Ishikawa (cell line): ENCODE data around the gene RPS21.

ENCODE experiments used
- CEBPB ChIP-seq: IDR thresholded peaks from 2 replicates; pipeline ENCODE4 v1.6.1; 2012
- CREB1 ChIP-seq: IDR thresholded peaks from 2 replicates; pipeline ENCODE4 v1.6.1; 2012; ENCODE audit warnings: low read depth
- EGR1 ChIP-seq: IDR thresholded peaks from 2 replicates; pipeline ENCODE4 v1.6.1; 2012
- EP300 ChIP-seq: IDR thresholded peaks from 2 replicates; pipeline ENCODE4 v1.6.1; 2012; ENCODE audit warnings: borderline replicate concordance
- FOXM1 ChIP-seq: IDR thresholded peaks from 2 replicates; pipeline ENCODE4 v1.6.1; 2012; ENCODE audit warnings: low read depth, borderline replicate concordance
- MAX ChIP-seq: IDR thresholded peaks from 2 replicates; pipeline ENCODE4 v1.6.1; 2012
- NFIC ChIP-seq: IDR thresholded peaks from 2 replicates; pipeline ENCODE4 v1.6.1; 2012
- RAD21 ChIP-seq: IDR thresholded peaks from 2 replicates; pipeline ENCODE4 v1.6.1; 2012; ENCODE audit warnings: low read depth
- REST ChIP-seq: IDR thresholded peaks from 2 replicates; pipeline ENCODE4 v1.6.1; 2012; ENCODE audit warnings: low read depth, mild to moderate bottlenecking
- TAF1 ChIP-seq: IDR thresholded peaks from 2 replicates; pipeline ENCODE4 v1.6.1; 2012; ENCODE audit warnings: low read depth, mild to moderate bottlenecking
- TCF12 ChIP-seq: IDR thresholded peaks from 2 replicates; pipeline ENCODE4 v1.6.1; 2012; ENCODE audit warnings: low read depth
- TEAD4 ChIP-seq: IDR thresholded peaks from 2 replicates; pipeline ENCODE4 v1.6.1; 2012
- USF1 ChIP-seq: IDR thresholded peaks from 2 replicates; pipeline ENCODE4 v1.6.1; 2012
- YY1 ChIP-seq: IDR thresholded peaks from 2 replicates; pipeline ENCODE4 v1.6.1; 2012; ENCODE audit warnings: low read depth
- ZBTB7A ChIP-seq: IDR thresholded peaks from 2 replicates; pipeline ENCODE4 v1.6.1; 2012; ENCODE audit warnings: low read depth

Gene RPS21

GRCh38 chr20:62347445-62347844, 39.5 kb upstream of the RPS21 start:
- TF ChIP-seq RAD21 (no peak), YY1 (no peak), TEAD4 (no peak), MAX (no peak), CEBPB (no peak), TCF12 (no peak), REST (no peak), ZBTB7A (no peak), TAF1 (no peak), NFIC (no peak), CREB1 (no peak), EGR1 (no peak), EP300 (no peak), FOXM1 (no peak), USF1 (no peak)

GRCh38 chr20:62348604-62349003, 38.3 kb upstream of the RPS21 start:
- TF ChIP-seq CEBPB = no peak
- TF ChIP-seq EGR1 = no peak
- TF ChIP-seq REST = no peak
- no peak for TF ChIP-seq TAF1
- no peak for TF ChIP-seq NFIC
- no peak for TF ChIP-seq TEAD4
- TF ChIP-seq MAX = no peak
- no peak for TF ChIP-seq TCF12
- TF ChIP-seq RAD21 = no peak
- TF ChIP-seq ZBTB7A = no peak
- no peak for TF ChIP-seq USF1
- TF ChIP-seq EP300 = no peak
- no peak for TF ChIP-seq YY1
- TF ChIP-seq FOXM1 = no peak

- TF ChIP-seq USF1 (no peak), CEBPB (no peak), EP300 (no peak), MAX (no peak), TCF12 (no peak), YY1 (no peak; the same call in 1 of the 2 replicates), TAF1 (no peak)
Measured at GRCh38 chr20:62349556-62350097, 37.3 kb upstream of the RPS21 start.

GRCh38 chr20:62350098-62350628, 36.7 kb upstream of the RPS21 start:
- TF ChIP-seq ZBTB7A (peak; percentile 98), EGR1 (no peak; the same call in 1 of the 2 replicates), FOXM1 (peak; percentile 95), RAD21 (no peak; the same call in 1 of the 2 replicates), REST (no peak), TEAD4 (peak; percentile 95), YY1 (peak; percentile 42; the same call in 1 of the 2 replicates), CEBPB (no peak), EP300 (peak; percentile 98), CREB1 (no peak), NFIC (peak; percentile 98), MAX (peak; percentile 53; the same call in 1 of the 2 replicates), TCF12 (peak; percentile 99)
